NB4 (cell line): ENCODE measurements around the gene DYDC2.

Source experiments
- TF ChIP-seq, protein P1 (sequence below): IDR thresholded peaks from one replicate; pipeline ENCODE4 v1.5.1; 2012; ENCODE audit warnings: low read depth, low read length
- TF ChIP-seq, protein P2 (sequence below): IDR thresholded peaks from 2 replicates; pipeline ENCODE4 v1.6.1; 2011; ENCODE audit warnings: low read depth, low read length

DNA sequence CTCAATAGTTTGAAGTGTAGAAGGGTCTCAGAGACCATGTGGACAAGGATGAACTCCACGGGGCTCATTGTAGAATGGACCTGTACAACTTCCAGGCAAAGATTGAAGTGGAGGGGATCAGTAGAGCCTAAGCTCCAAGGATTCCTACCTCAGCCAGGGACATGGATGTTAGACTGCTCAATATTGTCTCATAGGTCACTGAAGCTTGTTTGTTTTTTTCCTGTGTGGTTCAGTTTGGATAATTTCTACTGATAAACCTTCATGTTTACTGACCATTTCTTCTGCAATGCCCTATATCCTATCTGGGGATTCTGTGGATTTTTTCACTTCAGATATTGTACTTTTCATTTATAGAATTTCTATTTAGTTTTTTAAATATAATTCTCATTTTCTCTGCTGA lies 8.9 kb downstream of the DYDC2 start:
- TF ChIP-seq, protein P1, sequence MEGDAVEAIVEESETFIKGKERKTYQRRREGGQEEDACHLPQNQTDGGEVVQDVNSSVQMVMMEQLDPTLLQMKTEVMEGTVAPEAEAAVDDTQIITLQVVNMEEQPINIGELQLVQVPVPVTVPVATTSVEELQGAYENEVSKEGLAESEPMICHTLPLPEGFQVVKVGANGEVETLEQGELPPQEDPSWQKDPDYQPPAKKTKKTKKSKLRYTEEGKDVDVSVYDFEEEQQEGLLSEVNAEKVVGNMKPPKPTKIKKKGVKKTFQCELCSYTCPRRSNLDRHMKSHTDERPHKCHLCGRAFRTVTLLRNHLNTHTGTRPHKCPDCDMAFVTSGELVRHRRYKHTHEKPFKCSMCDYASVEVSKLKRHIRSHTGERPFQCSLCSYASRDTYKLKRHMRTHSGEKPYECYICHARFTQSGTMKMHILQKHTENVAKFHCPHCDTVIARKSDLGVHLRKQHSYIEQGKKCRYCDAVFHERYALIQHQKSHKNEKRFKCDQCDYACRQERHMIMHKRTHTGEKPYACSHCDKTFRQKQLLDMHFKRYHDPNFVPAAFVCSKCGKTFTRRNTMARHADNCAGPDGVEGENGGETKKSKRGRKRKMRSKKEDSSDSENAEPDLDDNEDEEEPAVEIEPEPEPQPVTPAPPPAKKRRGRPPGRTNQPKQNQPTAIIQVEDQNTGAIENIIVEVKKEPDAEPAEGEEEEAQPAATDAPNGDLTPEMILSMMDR, result no peak
- TF ChIP-seq, protein P2, sequence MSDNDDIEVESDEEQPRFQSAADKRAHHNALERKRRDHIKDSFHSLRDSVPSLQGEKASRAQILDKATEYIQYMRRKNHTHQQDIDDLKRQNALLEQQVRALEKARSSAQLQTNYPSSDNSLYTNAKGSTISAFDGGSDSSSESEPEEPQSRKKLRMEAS, result no peak
